ENCODE results near the gene CTDSPL. TPM values are rescaled to one million over a fixed set of nuclear protein-coding genes. Genes with fewer than 3 reads are reported as not detected.

The CTDSPL gene
- total and polyA plus RNA-seq, 2 experiments from 2014 or later = 7.1 to 33.4 TPM

DNA sequence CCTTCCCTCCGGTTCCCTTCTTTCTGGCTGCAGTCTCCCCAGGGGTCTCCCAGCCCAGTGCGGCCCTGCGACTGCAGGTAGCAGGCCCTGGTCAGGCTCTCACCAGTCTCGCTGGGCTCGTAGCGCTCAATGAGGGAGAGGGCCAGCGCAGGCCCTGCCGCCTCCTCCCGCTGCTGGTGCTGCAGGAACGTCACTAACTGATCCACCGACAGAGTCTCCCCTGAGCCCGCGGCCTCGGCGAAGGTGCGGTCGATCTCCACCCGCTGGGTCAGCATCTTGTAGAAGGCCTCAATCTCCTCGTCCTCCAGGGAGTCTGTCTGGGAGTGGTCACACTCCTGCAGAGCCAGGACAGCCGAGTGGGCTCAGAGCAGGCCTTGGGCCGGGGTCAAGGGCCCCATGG lies 149.4 kb downstream of the CTDSPL start:
- in situ Hi-C loops (cut with MboI) = no loop called here
- Histone ChIP-seq H3K9ac (no peak overlapping the region), H2AFZ (no peak overlapping the region), H3K36me3 (ENCODE audit: low read depth) (peaks cover 13% of the 10 kb centered on the region), H3K9me3 (ENCODE audit: low read depth) (no peaks in the 10 kb centered on the region), H3F3A (ENCODE audit: insufficient read depth) (no peaks in the 10 kb centered on the region), H3K27ac (no peak overlapping the region), H4K20me1 (ENCODE audit: insufficient read depth) (no peaks in the 10 kb centered on the region), H3K4me2 (ENCODE audit: unreplicated experiment) (no peak overlapping the region), H3K9me2 (ENCODE audit: insufficient read depth) (no peaks in the 10 kb centered on the region), H3K79me2 (ENCODE audit: insufficient read depth) (no peaks in the 10 kb centered on the region), H3K27me3 (replicated peaks; ENCODE audit: insufficient read depth) (no peaks in the 10 kb centered on the region), H3K4me1 (ENCODE audit: insufficient read depth) (no peaks in the 10 kb centered on the region), H3K4me3 (no peak overlapping the region)
- no peak for TF ChIP-seq EZH2phosphoT487 (IDR thresholded peaks at IDR 0.05; ENCODE audit: insufficient read depth, low read depth)
- no peak for TF ChIP-seq EZH2 (IDR thresholded peaks at IDR 0.05; ENCODE audit: insufficient read depth, poor library complexity, severe bottlenecking)
- no peak for DNase-seq
- 89 to 91% methylated on average over 20 to 21 of the region's 21 CpGs for WGBS, 2 experiments (ENCODE audit: low coverage in 1 of 2, low lambda C conversion rate in 2 of 2, missing lambda C conversion rate in 2 of 2)

- 78 to 85% methylated on average over 3 of the region's 3 CpGs for WGBS, 2 experiments (ENCODE audit: low coverage in 1 of 2, low lambda C conversion rate in 2 of 2, missing lambda C conversion rate in 2 of 2)
- in situ Hi-C loops (cut with MboI) = no loop called here
- Histone ChIP-seq H3K36me3 (ENCODE audit: low read depth) (peaks cover 13% of the 10 kb centered on the region), H2AFZ (no peak overlapping the region), H4K20me1 (ENCODE audit: insufficient read depth) (no peaks in the 10 kb centered on the region), H3K27ac (no peak overlapping the region), H3K4me2 (ENCODE audit: unreplicated experiment) (no peak overlapping the region), H3K9ac (no peak overlapping the region), H3K27me3 (replicated peaks; ENCODE audit: insufficient read depth) (no peaks in the 10 kb centered on the region), H3K4me1 (ENCODE audit: insufficient read depth) (no peaks in the 10 kb centered on the region), H3K9me2 (ENCODE audit: insufficient read depth) (no peaks in the 10 kb centered on the region), H3K9me3 (ENCODE audit: low read depth) (no peaks in the 10 kb centered on the region), H3F3A (ENCODE audit: insufficient read depth) (no peaks in the 10 kb centered on the region), H3K4me3 (no peak overlapping the region), H3K79me2 (ENCODE audit: insufficient read depth) (no peaks in the 10 kb centered on the region)
- no peak for TF ChIP-seq EZH2phosphoT487 (IDR thresholded peaks at IDR 0.05; ENCODE audit: insufficient read depth, low read depth)
- no peak for TF ChIP-seq EZH2 (IDR thresholded peaks at IDR 0.05; ENCODE audit: insufficient read depth, poor library complexity, severe bottlenecking)
- DNase-seq = no peak
These were observed 153.8 kb downstream of the CTDSPL start for GRCh38 chr3:38015485-38015884.

DNA sequence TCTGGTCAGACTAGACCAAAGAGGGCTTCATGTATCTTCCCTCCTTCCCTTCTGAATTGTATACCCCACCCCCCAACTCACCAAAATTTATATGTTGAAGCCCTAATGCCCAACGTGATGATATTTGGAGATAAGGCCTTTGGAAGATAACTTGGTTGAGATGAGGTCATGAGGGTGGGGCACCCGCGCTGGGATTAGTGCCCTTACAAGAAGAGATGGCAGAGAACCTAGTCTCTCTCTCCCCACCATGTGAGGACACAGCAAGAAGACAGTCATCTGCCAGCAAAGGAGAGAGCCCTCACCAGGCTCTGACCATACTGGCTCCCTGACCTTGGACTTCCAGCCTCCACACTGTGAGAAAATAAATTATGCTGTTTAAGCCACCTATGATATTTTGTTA lies 154.3 kb downstream of the CTDSPL start:
- Histone ChIP-seq H3F3A (ENCODE audit: insufficient read depth) (no peaks in the 10 kb centered on the region), H3K27ac (no peak overlapping the region), H3K9me2 (ENCODE audit: insufficient read depth) (no peaks in the 10 kb centered on the region), H3K4me3 (no peak overlapping the region), H2AFZ (no peak overlapping the region), H3K36me3 (ENCODE audit: low read depth) (peaks cover 13% of the 10 kb centered on the region), H4K20me1 (ENCODE audit: insufficient read depth) (no peaks in the 10 kb centered on the region), H3K9ac (no peak overlapping the region), H3K9me3 (ENCODE audit: low read depth) (no peaks in the 10 kb centered on the region), H3K79me2 (ENCODE audit: insufficient read depth) (no peaks in the 10 kb centered on the region), H3K4me2 (ENCODE audit: unreplicated experiment) (no peak overlapping the region), H3K27me3 (replicated peaks; ENCODE audit: insufficient read depth) (no peaks in the 10 kb centered on the region), H3K4me1 (ENCODE audit: insufficient read depth) (no peaks in the 10 kb centered on the region)
- 84 to 91% methylated on average over 3 of the region's 3 CpGs for WGBS, 2 experiments (ENCODE audit: low coverage in 1 of 2, low lambda C conversion rate in 2 of 2, missing lambda C conversion rate in 2 of 2)
- in situ Hi-C loops (cut with MboI) = no loop called here
- DNase-seq = no peak
- TF ChIP-seq EZH2phosphoT487 (IDR thresholded peaks at IDR 0.05; ENCODE audit: insufficient read depth, low read depth) = no peak
- TF ChIP-seq EZH2 (IDR thresholded peaks at IDR 0.05; ENCODE audit: insufficient read depth, poor library complexity, severe bottlenecking) = no peak

DNA sequence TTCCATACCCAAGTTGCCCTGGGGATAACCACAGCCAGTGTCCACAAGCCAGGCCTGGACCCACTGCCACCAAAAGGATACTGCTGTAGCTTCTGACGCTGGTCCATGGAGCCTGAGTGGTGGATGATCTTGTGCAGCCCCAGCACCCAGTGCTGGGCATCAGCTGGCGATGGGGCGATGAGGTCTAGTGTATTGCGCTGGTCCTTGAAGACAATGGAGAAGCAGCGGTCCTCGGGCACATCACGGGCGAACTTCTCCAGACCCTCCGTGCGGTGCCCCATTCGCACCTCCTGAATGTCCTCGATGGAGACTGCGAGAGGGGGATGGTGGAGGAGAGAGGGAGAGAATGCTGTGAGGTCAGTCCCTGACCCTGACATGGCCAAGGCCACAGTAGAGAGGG lies 154.7 kb downstream of the CTDSPL start:
- WGBS, 2 experiments (ENCODE audit: low coverage in 1 of 2, low lambda C conversion rate in 2 of 2, missing lambda C conversion rate in 2 of 2) = 97% methylated on average over 13 of the region's 13 CpGs
- Histone ChIP-seq H3K9me2 (ENCODE audit: insufficient read depth) (no peaks in the 10 kb centered on the region), H3F3A (ENCODE audit: insufficient read depth) (no peaks in the 10 kb centered on the region), H3K36me3 (ENCODE audit: low read depth) (peaks cover 13% of the 10 kb centered on the region), H3K27ac (no peak overlapping the region), H2AFZ (no peak overlapping the region), H3K9ac (no peak overlapping the region), H4K20me1 (ENCODE audit: insufficient read depth) (no peaks in the 10 kb centered on the region), H3K4me3 (no peak overlapping the region), H3K4me1 (ENCODE audit: insufficient read depth) (no peaks in the 10 kb centered on the region), H3K4me2 (ENCODE audit: unreplicated experiment) (no peak overlapping the region), H3K27me3 (replicated peaks; ENCODE audit: insufficient read depth) (no peaks in the 10 kb centered on the region), H3K79me2 (ENCODE audit: insufficient read depth) (no peaks in the 10 kb centered on the region), H3K9me3 (ENCODE audit: low read depth) (no peaks in the 10 kb centered on the region)
- TF ChIP-seq EZH2phosphoT487 (IDR thresholded peaks at IDR 0.05; ENCODE audit: insufficient read depth, low read depth) = no peak
- no peak for TF ChIP-seq EZH2 (IDR thresholded peaks at IDR 0.05; ENCODE audit: insufficient read depth, poor library complexity, severe bottlenecking)
- in situ Hi-C loops (cut with MboI) = no loop called here
- no peak for DNase-seq

GRCh38 chr3:38016847-38017444 lies 155.3 kb downstream of the CTDSPL start:
- in situ Hi-C loops (cut with MboI) = no loop called here
- Histone ChIP-seq H3K79me2 (ENCODE audit: insufficient read depth) (no peaks in the 10 kb centered on the region), H2AFZ (no peak overlapping the region), H3K9me2 (ENCODE audit: insufficient read depth) (no peaks in the 10 kb centered on the region), H3F3A (ENCODE audit: insufficient read depth) (no peaks in the 10 kb centered on the region), H3K4me3 (no peak overlapping the region), H3K4me1 (ENCODE audit: insufficient read depth) (no peaks in the 10 kb centered on the region), H3K36me3 (ENCODE audit: low read depth) (peaks cover 13% of the 10 kb centered on the region), H3K4me2 (ENCODE audit: unreplicated experiment) (no peak overlapping the region), H3K9me3 (ENCODE audit: low read depth) (no peaks in the 10 kb centered on the region), H3K27me3 (replicated peaks; ENCODE audit: insufficient read depth) (no peaks in the 10 kb centered on the region), H4K20me1 (ENCODE audit: insufficient read depth) (no peaks in the 10 kb centered on the region), H3K27ac (no peak overlapping the region), H3K9ac (no peak overlapping the region)
- DNase-seq = no peak
- WGBS, 2 experiments (ENCODE audit: low coverage in 1 of 2, low lambda C conversion rate in 2 of 2, missing lambda C conversion rate in 2 of 2) = 87 to 90% methylated on average over 6 of the region's 6 CpGs
- TF ChIP-seq EZH2phosphoT487 (IDR thresholded peaks at IDR 0.05; ENCODE audit: insufficient read depth, low read depth) (no peak), EZH2 (IDR thresholded peaks at IDR 0.05; ENCODE audit: insufficient read depth, poor library complexity, severe bottlenecking) (no peak)
